Measurements from ENCODE around the gene ZNF544.

DNA sequence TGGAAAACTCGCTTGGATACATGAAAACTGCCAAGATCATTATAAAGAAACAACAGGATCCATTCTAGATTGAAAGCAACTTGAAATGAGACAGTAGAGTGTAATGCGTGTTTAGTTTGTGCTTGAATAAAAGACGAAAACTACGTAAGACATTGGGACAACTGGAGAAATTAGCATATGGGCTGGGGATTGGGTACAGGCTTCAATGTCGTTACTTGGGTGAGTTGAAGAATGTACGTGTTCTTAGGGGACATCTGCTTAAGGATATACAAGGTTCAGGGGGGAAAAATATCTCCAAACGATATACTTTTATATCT lies 76.0 kb downstream of the ZNF544 start:
- TF ChIP-seq CTCF (IDR thresholded peaks at IDR 0.05) (no peak), POLR2A (IDR thresholded peaks at IDR 0.05) (no peak)

Data from right lobe of liver (tissue), 4 donors.